IgD-negative memory B cell (primary cell): ENCODE measurements around the gene ASCL2. TPM values are rescaled to one million over a fixed set of nuclear protein-coding genes. Genes with fewer than 3 reads are reported as not detected.
"Not testable (repeated sequence)": the region's sequence is repeated elsewhere in the genome, so short reads cannot be mapped to it uniquely, and the experiment has no call there.

ENCODE experiments used
- H3K27ac Mint-ChIP-seq, 3 donors: one replicate each; pipeline ENCODE4 v1.8.0; 2020 to 2022; ENCODE audit warnings: mild to moderate bottlenecking in 3 of 3, mixed read lengths in 3 of 3, moderate library complexity in 1 of 3
- H3K27me3 Mint-ChIP-seq: one replicate; pipeline ENCODE4 v1.8.0; 2021; ENCODE audit warnings: mixed read lengths
- H3K36me3 Mint-ChIP-seq: one replicate; pipeline ENCODE4 v1.8.0; 2020; ENCODE audit warnings: mild to moderate bottlenecking, mixed read lengths
- H3K4me1 Mint-ChIP-seq, 3 donors: one replicate each; pipeline ENCODE4 v1.8.0; 2020 to 2022; ENCODE audit warnings: mixed read lengths in 3 of 3, mild to moderate bottlenecking in 1 of 3
- H3K4me3 Mint-ChIP-seq, 4 donors: one replicate each; pipeline ENCODE4 v1.8.0; 2020 to 2022; ENCODE audit warnings: mild to moderate bottlenecking in 4 of 4, mixed read lengths in 4 of 4, moderate library complexity in 3 of 4
- H3K9me3 Mint-ChIP-seq, 3 donors: one replicate each; pipeline ENCODE4 v1.8.0; 2020 to 2021; ENCODE audit warnings: mixed read lengths in 3 of 3, mild to moderate bottlenecking in 1 of 3
- polyA plus RNA-seq: library from polyadenylated mRNA; unstranded; fragments of 300-500 nt; fragmentation: Illumina TruSeq; gene quantifications from one replicate; pipeline ENCODE4 v1.2.3, GENCODE V29; 2021

ASCL2 gene
- polyA plus RNA-seq, 1 donor from 2014 or later = 5.0 TPM

- Mint-ChIP-seq H3K36me3 (no peaks in the 10 kb centered on the region), H3K27ac (no peak overlapping the region), H3K4me3 (no peak overlapping the region), H3K27me3 (no peaks in the 10 kb centered on the region), H3K9me3 (no peaks in the 10 kb centered on the region), H3K4me1 (peaks cover 7 to 11% (median 9%) of the 10 kb centered on the region in 3 donors)
Observed at GRCh38 chr11:2294926-2295290, 24.5 kb upstream of the ASCL2 start.

- Mint-ChIP-seq H3K9me3 (no peaks in the 10 kb centered on the region), H3K27ac (peak overlapping the region in 1 of 3 donors; percentile 48), H3K27me3 (peaks cover 3% of the 10 kb centered on the region), H3K4me3 (no peak overlapping the region), H3K4me1 (peaks cover 5 to 8% (median 7%) of the 10 kb centered on the region in 3 donors), H3K36me3 (peaks cover 2% of the 10 kb centered on the region)
Observed at GRCh38 chr11:2293984-2294925, 23.9 kb upstream of the ASCL2 start.

- peaks cover 2% of the 10 kb centered on the region for H3K36me3 Mint-ChIP-seq
- H3K27me3 Mint-ChIP-seq = peaks cover 8% of the 10 kb centered on the region
- H3K27ac Mint-ChIP-seq = peak overlapping the region in 1 of 3 donors; percentile 48
- no peaks in the 10 kb centered on the region for H3K9me3 Mint-ChIP-seq
- no peak overlapping the region for H3K4me3 Mint-ChIP-seq
- H3K4me1 Mint-ChIP-seq = peaks cover 2 to 8% (median 7%) of the 10 kb centered on the region in 3 donors
Observed at GRCh38 chr11:2293531-2293971, 23.2 kb upstream of the ASCL2 start.

DNA sequence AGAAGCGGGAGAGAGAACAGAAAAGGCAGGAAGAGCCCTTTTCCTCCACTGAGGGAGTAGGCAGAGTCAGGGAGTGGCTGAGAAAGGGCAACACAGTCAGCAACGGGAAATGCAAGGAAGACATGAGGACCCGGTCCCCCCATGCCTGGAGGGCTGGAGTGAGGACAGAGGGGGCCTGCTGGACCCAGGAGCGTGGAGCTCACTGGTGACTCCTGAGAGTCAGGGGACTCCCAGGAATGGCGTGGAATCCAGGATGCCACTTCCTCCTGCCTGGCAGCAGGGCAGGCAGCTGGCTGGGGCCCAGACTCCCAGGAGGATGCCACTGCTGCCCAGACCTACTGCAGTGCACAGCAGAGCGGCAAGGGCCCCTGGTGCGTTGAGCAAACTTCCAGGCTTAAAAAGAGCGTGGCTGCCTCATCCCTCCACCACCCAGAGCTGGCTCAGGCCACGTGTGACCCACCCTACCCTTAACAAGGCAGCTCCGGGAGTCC, 20.0 kb upstream of the ASCL2 start:
- Mint-ChIP-seq H3K9me3 (no peaks in the 10 kb centered on the region), H3K36me3 (peaks cover 2% of the 10 kb centered on the region), H3K27me3 (peaks cover 13% of the 10 kb centered on the region), H3K4me1 (peaks cover 0 to 6% (median 2%) of the 10 kb centered on the region in 3 donors), H3K27ac (no peak overlapping the region), H3K4me3 (peak overlapping the region in 1 of 4 donors; percentile 43)

GRCh38 chr11:2289859-2290258, 19.5 kb upstream of the ASCL2 start:
- Mint-ChIP-seq H3K4me3 (no peak overlapping the region), H3K9me3 (no peaks in the 10 kb centered on the region), H3K36me3 (peaks cover 2% of the 10 kb centered on the region), H3K27me3 (peaks cover 13% of the 10 kb centered on the region), H3K27ac (peak overlapping the region in 1 of 3 donors; percentile 9), H3K4me1 (peaks cover 0 to 6% (median 2%) of the 10 kb centered on the region in 3 donors)

- H3K4me3 Mint-ChIP-seq = no peak overlapping the region
- peaks cover 14% of the 10 kb centered on the region for H3K27me3 Mint-ChIP-seq
- peaks cover 0 to 6% (median 2%) of the 10 kb centered on the region in 3 donors for H3K4me1 Mint-ChIP-seq
- H3K36me3 Mint-ChIP-seq = peaks cover 2% of the 10 kb centered on the region
- H3K27ac Mint-ChIP-seq = no peak overlapping the region
- no peaks in the 10 kb centered on the region for H3K9me3 Mint-ChIP-seq
Observed at GRCh38 chr11:2289350-2289749, 19.0 kb upstream of the ASCL2 start.

DNA sequence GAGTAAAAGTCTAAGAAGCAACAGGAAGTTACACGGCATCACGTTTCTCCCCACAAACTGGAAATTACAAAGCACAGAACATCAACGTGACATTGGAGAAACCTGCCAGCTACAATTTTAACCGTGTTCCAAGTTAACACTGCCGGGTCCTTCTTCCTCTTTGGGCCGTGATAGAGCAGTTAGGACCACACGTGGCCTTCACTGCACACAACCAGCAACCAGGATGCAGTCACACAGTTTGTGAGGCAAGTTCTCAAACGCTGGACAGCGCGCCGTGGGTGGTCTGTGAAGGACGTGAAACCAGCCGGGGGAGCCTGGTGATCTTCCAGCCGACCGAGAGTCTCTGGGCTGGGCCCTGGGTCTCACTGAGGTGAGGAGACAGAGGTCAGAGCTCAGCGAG, 16.7 kb upstream of the ASCL2 start:
- Mint-ChIP-seq H3K4me1 (peaks cover 0 to 6% (median 0%) of the 10 kb centered on the region in 3 donors), H3K36me3 (peaks cover 2% of the 10 kb centered on the region), H3K4me3 (no peak overlapping the region), H3K27me3 (peaks cover 18% of the 10 kb centered on the region), H3K9me3 (peaks cover 2 to 8% (median 4%) of the 10 kb centered on the region in 3 donors), H3K27ac (no peak overlapping the region)

DNA sequence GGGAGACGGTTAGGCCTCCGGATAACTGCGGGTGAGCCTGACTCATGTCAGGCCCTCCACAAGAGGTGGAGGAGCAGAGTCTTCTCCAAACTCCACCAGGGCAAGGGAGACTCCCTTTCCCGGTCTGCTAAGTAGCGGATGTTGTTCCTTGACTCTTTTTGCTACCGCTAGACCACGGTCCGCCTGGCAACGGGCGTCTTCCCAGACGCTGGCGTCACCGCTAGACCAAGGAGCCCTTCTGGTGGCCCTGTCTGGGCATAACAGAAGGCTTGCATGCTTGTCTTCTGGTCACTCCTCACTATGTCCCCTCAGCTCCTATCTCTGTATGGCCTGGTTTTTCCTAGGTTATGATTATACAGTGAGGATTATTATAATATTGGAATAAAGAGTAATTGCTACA, 16.0 kb upstream of the ASCL2 start:
- H3K27me3 Mint-ChIP-seq = peaks cover 18% of the 10 kb centered on the region
- H3K27ac Mint-ChIP-seq, H3K4me3 Mint-ChIP-seq, H3K36me3 Mint-ChIP-seq, H3K4me1 Mint-ChIP-seq: not testable (repeated sequence)
- H3K9me3 Mint-ChIP-seq = peaks cover 2 to 11% (median 7%) of the 10 kb centered on the region in 3 donors

GRCh38 chr11:2280208-2280607, 9.8 kb upstream of the ASCL2 start:
- Mint-ChIP-seq H3K4me3 (no peak overlapping the region), H3K27me3 (peaks cover 9% of the 10 kb centered on the region), H3K27ac (no peak overlapping the region), H3K36me3 (peaks cover 2% of the 10 kb centered on the region), H3K4me1 (peaks cover 0 to 2% (median 0%) of the 10 kb centered on the region in 3 donors), H3K9me3 (peaks cover 5 to 21% (median 14%) of the 10 kb centered on the region in 3 donors)

GRCh38 chr11:2277933-2278523, 7.6 kb upstream of the ASCL2 start:
- Mint-ChIP-seq H3K27ac (peak overlapping the region in 1 of 3 donors; percentile 26), H3K9me3 (peaks cover 5 to 21% (median 10%) of the 10 kb centered on the region in 3 donors), H3K36me3 (peaks cover 2% of the 10 kb centered on the region), H3K4me1 (peaks cover 0 to 2% (median 0%) of the 10 kb centered on the region in 3 donors), H3K27me3 (peaks cover 4% of the 10 kb centered on the region), H3K4me3 (no peak overlapping the region)

GRCh38 chr11:2277008-2277346, 6.6 kb upstream of the ASCL2 start:
- Mint-ChIP-seq H3K27ac (no peak overlapping the region), H3K4me3 (no peak overlapping the region), H3K4me1 (peaks cover 0 to 2% (median 0%) of the 10 kb centered on the region in 3 donors), H3K9me3 (peaks cover 2 to 16% (median 6%) of the 10 kb centered on the region in 3 donors), H3K27me3 (peaks cover 4% of the 10 kb centered on the region), H3K36me3 (peaks cover 2% of the 10 kb centered on the region)

GRCh38 chr11:2276280-2277007, 6.1 kb upstream of the ASCL2 start:
- peaks cover 8% of the 10 kb centered on the region for H3K27me3 Mint-ChIP-seq
- H3K9me3 Mint-ChIP-seq = peaks cover 2 to 14% (median 4%) of the 10 kb centered on the region in 3 donors
- H3K4me3 Mint-ChIP-seq = no peak overlapping the region
- peaks cover 2% of the 10 kb centered on the region for H3K36me3 Mint-ChIP-seq
- peaks cover 0 to 5% (median 0%) of the 10 kb centered on the region in 3 donors for H3K4me1 Mint-ChIP-seq
- H3K27ac Mint-ChIP-seq = no peak overlapping the region

DNA sequence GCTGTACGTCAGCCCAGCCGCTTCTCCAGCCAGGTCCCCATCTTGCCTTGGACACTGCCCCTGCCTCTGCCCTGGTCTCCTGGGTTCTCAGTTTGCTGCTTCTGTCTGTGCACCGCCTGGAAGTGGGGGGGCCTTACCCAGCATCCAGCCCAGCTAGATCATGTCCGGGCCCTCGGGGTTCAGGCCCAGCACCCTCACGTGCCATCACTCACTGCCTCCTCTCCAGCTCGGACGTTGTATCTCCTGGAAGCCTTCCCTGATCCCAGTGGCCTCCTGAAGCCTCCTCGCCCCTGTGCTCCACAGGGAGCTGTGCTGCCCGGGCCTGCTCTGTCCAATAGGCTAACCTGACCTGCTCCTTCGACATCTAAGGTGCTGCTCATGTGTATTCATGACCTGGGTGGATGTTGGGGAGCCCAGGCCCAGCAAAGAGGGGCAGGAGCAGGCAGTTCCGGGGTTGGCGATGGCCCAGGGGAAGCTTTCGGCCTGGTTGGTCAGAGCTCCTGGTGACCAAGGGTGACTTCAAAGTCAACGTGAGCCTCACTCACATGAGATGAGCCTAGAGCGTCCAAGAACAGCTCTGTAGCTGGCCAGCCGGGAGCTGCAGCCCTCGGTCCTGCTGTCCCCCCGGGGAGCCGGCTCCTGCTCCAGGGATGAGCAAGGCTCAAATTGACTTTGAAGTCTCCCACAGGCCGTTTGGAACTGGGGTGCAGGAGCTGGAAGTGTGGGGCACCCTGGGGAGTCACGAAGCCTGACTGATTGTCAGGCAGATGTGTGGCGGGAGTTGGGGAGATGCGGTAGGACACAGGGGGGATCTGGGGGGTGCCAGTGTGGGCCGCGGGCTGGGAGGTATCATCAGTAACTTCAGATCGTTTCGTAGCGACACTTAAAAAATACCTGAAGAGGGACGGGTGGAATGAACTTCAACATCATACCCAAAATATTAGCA, 5.2 kb upstream of the ASCL2 start:
- H3K4me3 Mint-ChIP-seq = peak overlapping the region in 1 of 4 donors; percentile 39
- peaks cover 2 to 14% (median 4%) of the 10 kb centered on the region in 3 donors for H3K9me3 Mint-ChIP-seq
- H3K27ac Mint-ChIP-seq = no peak overlapping the region
- H3K4me1 Mint-ChIP-seq = peaks cover 0 to 5% (median 0%) of the 10 kb centered on the region in 3 donors
- peaks cover 9% of the 10 kb centered on the region for H3K27me3 Mint-ChIP-seq
- H3K36me3 Mint-ChIP-seq = peaks cover 2% of the 10 kb centered on the region

DNA sequence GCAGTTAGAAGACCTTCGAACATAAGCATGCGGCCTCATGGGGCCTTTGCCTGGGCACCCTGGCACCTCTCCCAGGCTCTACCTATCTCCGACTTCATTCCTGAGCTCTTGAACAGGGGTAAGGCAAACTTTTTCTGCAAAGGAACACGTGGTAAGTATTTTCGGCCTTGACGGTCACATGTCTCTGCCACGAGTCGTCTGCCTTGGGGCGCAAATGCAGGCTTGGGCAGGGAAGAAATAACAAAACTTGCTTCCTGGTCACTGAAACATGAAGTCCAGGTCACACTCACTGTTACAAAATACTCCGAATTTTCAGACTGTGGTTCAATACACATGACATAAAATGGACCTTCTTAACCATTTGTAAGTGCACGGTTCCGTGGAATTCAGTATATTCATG, 3.4 kb upstream of the ASCL2 start:
- peaks cover 11% of the 10 kb centered on the region for H3K27me3 Mint-ChIP-seq
- H3K27ac Mint-ChIP-seq = peak overlapping the region in 1 of 3 donors; percentile 32

More for the DNA sequence above, 3.4 kb upstream of the ASCL2 start:
- Mint-ChIP-seq H3K4me1 (peaks cover under 1 to 3% (median 1%) of the 10 kb centered on the region in 3 donors), H3K36me3 (peaks cover 2% of the 10 kb centered on the region), H3K4me3 (peak overlapping the region in 1 of 4 donors; percentile 77), H3K9me3 (peaks cover 0 to under 1% (median 0%) of the 10 kb centered on the region in 3 donors)
